Measurements from ENCODE around the gene SERINC3.
"Not testable (repeated sequence)": the region's sequence is repeated elsewhere in the genome, so short reads cannot be mapped to it uniquely, and the experiment has no call there.

The SERINC3 gene

DNA sequence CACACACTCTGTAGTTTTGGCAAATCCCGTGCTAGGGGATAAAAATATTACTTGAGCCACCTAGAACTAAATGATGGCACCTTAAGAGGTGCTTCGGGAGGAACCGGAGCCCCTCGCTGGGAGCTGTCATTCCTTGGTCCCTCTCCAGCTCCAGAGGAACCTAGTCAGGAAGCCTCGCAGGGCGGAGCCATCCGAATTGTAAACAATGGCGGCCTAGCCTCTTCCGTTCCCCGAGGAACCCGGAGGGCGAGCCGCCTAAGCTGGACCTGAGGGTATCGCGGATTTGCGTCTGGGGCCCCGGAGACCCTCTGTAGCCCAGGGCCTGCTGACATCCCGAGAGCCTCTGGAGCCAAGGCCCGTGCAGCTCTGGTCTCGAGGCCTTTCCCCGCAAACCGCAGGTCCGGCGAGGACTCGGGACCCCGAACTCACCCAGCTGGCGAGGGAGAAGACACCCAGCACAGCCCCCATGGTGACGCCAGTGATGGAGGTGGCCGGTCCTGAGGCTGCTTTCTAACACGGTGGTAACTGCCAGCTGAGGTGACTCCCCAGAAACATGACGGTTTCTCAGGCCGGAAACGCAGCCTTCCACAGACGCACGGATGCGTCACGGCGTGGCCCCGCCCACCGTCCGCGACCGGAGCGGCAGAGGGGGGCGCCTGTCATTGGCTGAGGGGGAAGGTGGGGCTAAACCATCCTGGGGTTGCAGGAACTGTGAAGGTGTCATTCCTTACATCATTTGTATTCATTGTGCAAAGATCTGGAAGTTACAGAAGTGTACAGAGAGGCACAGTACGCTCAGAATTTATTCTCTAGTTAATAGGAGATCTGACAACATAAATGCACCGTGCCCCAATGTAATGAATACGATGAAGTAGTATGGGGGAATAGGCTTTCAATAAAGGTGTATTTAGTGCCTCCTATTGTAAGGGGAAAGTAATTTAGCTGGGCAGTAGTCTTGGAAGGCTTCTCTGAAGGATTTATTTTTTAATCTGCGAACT is at the start of gene SERINC3:
SERINC3 (minus strand) TSS at position 587 of the 998 bp plus-strand sequence; CDS start at position 468, 119 bp downstream.
- peak; percentile 98 for DNase-seq

DNA sequence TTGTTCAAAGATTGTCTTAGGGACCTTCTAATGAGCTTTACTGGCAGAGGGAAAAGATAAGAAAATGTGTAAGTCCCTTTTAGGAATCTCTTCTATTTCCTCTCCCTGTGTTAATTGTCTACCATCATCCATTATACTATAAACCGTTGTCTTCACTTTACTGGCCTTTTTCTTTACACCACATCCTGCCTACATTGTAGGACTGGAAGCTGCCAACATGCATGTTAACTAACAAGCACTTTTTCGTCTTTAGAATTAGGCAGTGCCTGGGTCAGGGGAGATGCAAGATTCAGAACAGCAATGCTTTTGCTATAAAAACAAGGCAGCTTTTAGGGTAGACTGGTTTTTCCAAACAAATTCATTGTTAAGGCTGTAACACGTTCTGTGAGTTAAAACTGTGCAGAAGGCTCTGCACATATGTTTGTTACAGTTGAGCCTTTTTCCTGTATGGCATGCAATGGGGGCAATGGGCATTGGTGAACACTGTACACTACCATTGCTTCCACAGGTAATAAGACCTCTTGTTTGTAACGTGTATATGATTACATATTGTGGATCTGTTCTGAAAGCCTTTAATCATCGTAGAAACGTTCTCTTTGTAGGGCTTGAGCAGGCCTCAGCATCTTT is 49.6 kb upstream of the SERINC3 start:
- DNase-seq = no peak

DNA sequence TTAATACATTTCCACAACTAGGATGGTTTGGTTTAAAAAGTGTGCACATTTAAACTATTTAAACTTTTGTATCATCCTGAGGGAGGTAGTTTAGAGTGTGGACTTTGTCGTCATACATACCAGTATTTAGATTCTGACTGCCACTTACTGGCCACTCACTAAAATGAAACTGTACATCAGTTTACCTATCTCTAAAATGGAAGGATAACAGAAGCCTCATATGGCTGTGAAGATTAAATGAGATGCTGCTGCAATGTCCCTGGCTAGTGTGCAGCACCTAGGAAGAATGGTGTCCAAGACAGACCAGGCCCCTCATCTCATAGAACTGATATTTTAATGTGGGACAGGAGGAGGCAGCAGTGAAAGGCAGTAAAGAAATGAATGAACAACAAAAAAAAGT is 48.5 kb upstream of the SERINC3 start:
- no peak for DNase-seq

DNA sequence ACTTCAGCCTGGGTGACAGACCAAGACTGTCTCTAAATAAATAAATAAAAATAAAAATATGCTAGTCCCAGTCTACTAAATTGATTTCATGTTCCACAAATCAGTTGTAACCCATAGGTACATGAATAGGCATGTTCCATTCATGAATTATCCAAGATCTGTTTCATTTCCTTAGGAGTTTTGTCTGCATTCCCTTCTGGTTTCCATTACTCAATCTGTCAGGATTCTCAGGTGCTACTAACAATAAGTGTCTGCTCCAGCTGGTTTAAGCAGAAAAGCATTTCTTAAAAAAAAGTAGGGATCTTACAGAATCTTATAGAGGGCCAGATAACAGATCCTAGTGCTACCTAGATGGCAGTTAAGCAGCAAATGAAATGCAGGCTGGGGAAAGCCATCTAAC is 44.9 kb upstream of the SERINC3 start:
- no peak for DNase-seq

DNA sequence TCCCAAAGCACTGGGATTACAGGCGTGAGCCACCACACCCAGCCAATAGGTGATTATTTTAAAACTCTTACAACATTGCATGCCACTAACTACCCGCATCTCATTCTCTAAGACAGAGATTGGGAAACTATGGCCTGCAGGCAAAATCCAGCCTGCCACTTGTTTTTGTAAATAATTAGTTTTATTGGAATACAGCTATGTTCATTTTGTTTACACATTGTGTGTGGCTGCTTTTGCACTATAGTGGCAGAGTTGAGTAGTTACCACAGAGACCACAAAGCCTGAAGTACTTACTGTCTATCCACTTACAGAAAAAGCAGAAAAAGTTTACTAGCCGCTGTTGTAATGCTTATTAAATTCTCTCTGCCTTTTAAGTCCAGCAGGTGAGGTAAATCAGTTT is 44.1 kb upstream of the SERINC3 start:
- no peak for DNase-seq

DNA sequence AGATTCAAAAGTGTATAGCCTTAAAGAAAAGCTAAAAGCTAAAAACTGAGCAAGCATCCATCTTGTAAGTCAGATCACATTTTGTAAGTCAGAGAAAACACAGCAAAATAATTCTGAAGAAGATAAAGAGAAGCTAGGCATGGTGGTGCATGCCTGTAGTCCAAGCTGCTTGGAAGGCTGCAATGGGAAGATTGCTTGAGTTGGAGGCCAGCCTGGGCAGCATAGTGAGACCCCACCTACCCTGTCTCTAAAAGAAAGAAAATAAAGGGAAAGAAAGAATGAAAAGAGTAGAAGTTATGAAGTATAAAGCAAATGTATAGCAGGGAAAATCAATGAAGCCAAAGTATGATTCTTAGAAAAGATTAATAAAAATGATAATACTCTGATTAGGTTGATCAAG is 40.0 kb upstream of the SERINC3 start:
- DNase-seq = no peak

DNA sequence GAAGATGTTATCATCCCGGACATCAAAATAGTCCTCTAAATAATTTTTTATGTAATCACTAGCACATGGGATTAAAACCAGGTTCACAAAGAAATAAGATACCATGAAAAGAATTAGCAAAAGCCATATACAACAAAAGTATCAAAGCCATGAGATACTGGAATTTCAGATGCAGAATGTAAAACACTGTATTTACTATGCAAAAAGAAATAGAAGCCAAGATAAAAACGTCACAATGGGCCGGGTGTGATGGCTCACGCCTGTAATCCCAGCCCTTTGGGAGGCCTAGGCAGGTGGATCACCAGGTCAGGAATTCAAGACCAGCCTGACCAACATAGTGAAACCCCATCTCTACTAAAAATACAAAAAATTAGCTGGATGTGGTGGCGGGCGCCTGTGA is 38.9 kb upstream of the SERINC3 start:
- DNase-seq = not testable (repeated sequence)

DNA sequence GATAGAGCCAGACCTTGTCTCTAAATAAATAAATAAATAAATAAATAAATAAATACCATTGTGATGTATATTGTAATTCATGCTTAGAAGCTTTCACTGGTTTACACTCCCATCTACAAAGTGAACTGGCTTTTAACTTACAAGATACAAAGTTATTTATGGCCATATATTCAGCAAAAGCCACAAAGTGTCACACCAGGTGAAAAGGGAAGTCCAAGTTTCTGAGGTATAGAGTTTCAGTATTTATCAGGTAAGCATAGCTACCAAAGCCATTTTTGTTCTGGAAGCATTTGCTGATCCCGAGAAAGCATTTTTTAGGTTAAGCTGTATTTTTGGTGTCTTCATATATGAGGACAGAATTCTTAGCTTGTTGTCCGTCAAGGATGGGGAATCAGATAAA is 38.4 kb upstream of the SERINC3 start:
- DNase-seq = no peak

DNA sequence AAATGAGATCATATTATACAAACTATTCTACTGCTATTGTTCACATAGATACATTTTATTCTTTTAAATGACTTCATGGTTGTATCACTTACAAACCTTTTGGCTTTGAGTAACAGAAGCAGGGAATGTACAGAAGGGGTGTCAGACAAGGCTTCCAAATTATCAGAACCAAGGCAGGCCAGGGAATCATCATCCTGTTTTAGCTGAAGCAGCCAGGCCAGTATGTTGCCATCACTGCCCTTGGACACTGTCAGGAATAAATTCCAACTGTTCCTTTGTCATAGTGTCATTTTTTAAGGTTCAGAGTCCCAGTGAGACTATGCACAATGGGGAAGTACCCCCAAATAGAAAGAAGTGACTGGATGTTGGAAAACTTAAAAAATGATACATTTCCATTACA is 37.4 kb upstream of the SERINC3 start:
- DNase-seq = no peak

DNA sequence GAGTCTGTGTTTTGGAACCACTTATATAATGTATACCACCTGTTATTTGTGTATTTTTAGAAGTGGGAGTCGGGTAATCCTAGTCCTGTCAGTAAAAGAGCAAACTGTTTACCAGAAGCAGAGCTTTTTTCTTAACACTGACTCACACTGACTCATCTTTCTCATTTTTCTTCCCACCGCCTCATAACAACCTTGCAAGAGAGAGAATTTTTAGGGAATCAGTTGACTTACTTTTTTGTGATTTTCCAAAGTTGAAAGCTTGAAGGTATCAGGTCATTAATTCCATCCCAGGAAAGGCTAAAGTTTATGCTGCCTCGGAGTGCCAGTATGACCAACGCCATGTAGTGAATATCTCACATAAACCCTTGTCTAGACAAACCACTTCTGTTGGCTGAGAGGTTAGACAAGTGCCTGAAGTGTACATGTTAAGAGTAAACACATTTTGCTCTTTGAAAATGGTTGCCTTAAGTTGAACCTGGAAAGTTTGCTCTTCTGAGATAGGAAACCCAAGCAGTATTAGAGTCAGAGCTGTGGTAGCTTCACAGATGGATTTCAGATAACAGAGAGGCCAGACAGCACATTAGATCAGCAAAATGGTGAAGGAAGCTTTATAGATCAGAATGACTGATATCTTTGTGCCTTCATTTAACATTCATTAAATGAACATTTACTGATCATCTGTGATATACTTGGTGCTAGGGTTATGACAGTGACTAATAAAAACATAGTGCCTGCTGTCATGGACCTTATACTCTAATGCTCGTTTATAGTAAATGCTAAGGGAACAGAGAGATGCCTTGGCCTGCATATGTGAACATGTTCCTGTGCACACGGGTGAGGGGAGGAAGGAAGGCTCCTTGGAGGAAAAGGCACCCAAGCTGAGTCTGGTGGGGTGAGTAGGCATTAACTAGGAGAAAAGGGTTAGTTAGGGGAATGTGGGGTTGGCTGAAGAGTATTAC is 31.4 kb upstream of the SERINC3 start:
- DNase-seq = no peak

DNA sequence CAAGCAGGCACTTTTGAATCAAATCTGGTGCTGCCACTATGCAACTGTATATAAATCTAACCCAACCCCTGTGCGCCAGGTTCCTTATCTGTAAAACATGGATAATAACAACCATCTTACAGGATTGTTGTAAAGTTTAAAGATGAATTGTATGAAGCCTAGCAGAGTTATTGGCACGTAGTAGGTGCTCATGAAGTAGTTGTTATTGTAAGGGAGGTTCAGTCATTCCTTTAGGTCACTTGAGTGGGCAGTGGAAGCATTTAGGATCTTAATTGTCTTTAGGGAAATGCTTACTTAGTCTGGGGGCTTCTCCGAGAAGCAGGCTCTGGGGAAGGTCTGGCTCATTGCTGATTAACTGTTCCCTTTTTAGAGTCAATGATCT is 30.7 kb upstream of the SERINC3 start:
- no peak for DNase-seq

DNA sequence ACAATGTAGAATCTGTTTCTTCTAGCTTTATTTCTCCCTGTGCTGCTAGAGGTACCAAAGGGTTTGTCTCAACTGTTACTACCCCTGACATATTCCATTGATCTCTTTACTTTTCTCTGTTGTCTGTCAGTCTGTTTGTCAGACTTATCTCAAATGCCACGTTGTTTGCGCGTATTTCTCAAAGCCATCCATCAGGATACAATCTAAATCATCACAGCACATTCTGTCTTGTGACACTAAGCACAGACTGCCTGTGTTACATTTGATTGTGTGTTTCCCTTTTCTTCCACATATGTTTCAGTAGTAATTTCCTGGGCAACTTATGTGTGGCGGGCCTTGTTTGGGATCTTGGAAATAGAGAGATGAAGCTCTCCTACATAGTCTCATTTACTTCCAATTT is 30.2 kb upstream of the SERINC3 start:
- DNase-seq = no peak

DNA sequence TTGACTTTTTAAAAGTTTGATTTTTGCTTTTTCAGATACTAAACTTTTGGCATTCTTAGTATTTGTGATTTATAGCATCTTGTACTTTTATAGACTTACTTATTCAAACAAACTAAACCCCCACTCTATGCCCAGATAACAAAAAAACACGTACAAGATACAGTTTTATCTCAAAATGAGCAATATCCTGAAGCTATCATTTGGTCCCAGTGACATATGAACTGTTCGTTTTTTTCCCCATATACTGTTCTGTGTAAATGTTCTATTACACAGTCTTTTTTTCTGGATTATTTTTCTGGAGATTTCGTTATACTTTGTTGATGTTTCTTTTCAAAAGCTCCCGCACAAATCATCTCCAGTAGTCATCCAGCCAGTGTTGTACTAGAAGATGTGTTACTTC is 27.3 kb upstream of the SERINC3 start:
- no peak for DNase-seq

DNA sequence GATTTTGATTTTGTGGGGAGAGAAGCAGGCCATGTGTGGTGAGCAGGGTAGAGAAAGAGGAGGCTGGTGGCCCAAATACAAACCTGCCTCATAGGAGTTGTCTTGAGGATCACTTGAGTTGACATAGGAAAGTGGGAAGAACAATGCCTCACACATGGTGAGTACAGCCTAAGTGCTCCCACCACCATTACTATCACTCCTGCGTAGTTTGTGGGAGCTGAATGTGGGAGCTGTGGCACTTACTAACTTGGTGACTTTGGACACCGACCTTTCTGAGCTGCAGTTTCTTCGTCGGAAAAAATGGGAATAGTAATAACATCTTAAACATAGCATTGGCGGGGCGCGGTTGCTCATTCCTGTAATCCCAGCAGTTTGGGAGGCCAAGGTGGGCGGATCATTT is 25.5 kb upstream of the SERINC3 start:
- DNase-seq = no peak

DNA sequence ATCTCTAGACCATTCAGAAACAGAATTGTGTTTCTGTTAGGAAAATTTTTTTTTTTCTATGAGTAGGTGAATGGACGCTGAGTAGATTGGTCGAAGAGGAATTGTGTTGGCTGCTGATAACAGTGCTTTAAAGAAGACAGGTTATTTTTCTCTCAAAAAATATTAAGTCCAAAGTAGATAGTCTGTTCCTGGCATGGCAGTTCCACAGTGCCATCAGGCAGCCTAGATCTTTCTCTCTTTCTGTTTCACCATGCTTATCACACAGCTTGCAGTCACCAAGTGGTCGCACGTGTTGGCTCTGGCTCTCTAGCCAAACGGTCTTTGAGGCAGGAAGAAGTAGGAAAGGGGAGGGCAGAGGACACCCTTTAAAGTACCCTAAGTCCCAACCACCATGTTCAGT is 22.4 kb upstream of the SERINC3 start:
- DNase-seq = no peak

DNA sequence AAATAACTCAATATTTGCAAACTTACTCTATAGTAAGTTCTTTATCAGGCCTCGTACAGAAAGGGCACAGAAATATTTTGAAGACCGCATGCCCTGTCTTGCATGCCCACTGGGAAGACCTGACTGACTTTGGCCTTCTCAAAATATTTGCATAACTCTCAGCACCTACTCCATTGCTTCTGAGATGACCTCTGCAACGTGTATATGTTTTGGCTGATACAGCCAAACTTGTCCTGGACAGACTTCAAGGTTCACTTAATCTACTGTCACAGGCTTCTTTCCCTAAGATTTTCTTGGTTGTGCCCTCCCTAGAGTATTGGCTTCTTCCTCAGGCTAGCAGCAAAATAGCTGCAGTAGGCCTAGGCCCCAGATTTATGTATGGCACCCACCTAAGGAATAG is 21.5 kb upstream of the SERINC3 start:
- DNase-seq = no peak

DNA sequence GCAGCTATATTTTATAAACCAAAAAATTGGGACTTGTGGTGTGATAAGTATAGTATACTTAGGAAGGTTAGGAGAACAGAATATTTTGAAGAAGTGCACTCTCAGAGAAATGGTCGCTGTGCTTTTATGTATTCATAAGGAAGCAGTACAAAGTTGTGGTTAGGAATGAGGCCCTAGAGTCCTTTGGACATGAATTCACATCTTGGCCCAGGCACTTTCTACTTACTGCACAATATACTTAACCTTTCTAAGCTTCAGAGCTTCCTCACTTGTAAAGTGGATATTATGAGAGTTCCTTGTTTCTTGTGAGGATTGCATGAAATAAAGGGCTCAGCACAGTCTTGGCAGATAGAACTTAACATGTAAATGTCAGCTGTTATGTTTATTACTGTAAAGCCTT is 21.0 kb upstream of the SERINC3 start:
- no peak for DNase-seq

DNA sequence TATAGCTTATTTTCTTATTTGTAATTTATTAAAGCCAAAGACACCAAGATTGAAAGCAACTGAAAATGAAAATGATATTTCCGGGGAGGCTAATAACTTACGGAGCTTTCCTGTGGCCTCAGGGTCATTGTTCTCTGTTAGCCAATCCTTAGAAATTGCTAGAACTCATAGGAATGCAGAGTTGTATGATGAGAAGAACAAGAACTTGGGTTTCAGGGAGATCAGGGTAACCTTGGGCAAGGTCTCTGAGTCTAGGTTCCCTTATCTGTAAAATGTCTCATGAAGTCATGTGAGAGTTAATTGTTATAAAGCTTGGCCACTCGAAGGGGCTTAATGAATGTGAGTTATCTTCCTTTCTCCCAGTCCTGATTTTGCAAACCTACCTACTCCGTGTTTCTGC is 20.1 kb upstream of the SERINC3 start:
- no peak for DNase-seq

DNA sequence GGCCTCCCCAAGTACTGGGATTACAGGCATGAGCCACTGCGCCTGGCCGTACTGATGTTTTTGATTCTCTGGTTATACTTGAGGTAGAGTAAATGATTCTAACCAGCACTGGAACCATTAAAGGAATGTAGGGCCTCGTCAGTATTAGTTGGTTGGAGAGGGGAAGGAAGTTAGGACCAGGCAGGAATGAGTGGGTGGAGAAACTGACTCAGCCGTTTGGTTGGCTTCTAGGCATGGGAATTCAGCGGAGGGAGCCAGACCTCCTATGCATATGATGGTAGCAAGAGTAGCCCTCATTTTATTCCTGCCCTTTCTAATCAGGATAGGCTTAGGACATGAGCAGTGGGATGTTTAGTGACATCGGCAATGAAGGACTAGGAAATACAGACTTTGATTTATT is 19.0 kb upstream of the SERINC3 start:
- DNase-seq = no peak

DNA sequence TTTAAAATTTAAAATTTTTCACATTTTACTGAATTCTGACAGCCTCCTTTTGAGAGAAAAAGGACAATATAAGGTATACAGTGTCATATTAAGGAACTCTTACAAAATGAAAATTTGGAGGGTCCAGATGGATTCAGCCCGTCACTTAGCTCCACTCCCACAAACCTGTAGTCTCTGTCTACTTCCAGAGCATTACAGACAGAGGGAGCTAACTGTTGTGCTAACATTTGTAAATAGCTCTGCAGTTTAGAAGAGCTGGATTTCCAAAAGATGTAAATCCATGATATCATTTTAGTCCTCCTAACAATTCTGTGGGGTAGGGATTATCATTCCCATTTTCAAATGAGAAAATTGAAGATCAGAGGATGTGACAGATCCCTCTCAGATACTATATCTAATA is 16.1 kb upstream of the SERINC3 start:
- no peak for DNase-seq

DNA sequence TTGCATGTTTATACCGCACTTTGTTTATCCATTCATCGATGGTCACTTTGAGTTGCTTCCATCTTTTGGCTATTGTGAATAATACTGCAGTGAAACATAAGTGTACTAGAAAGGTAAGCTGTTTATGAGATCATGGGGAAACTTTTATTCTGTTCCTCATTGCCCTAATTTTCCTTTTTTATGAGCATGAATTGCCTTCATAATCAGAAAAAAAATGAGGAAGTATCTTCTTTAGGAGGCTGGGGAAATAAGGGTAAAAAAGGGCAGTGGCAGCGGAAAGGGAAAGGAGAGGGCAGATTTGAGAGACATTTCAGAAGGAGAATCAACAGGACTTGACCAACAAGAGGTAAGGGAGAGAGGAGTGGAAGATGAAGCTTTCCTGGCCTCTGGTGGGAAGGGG is 14.3 kb upstream of the SERINC3 start:
- DNase-seq = no peak

DNA sequence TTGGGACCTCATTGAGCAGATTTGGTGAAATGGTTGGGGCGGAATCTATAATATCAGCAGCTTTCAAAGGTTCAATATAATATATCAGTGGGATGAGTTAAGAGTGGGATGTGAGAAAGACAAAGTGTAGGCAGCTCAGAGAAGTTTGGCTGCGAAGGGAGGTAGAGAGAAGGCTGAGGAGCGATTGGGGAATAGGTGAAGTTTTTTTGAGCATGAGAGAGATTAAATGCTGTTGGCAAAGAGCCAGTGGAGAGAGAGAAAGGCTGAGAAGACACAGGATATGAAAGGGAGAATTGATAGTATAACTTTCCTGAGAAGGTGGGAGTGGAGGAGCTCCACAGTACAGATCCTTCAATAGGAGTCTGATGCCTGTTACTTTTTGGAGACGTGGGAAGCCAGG is 12.1 kb upstream of the SERINC3 start:
- no peak for DNase-seq

DNA sequence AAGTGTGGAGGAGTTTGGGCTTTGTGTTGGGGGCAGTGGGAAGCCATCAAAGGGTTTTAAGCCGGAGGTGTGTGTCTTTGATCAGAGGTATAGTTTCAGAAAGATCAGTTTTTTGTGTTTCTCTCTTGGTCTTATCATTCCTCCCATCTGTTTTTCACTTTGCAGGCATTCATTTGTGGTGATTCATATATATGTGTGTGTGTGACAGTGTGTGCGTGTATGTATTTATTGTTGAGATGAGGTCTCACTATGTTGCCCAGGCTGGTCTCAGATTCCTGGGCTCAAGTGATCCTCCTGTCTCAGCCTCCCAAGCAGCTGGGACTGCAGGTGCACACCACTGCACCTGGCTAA is 11.1 kb upstream of the SERINC3 start:
- DNase-seq = peak; percentile 51

Data from CD4-positive, alpha-beta T cell treated with Interleukin-17A for 4 hours (primary cell).